Measurements from ENCODE around the gene ENTHD1.
A peak's percentile ranks its signal among the peaks of the same experiment; 100 is the strongest.
"Not testable (repeated sequence)": the region's sequence is repeated elsewhere in the genome, so short reads cannot be mapped to it uniquely, and the experiment has no call there.

ENTHD1 gene

GRCh38 chr22:39851606-39852315 lies 41.8 kb downstream of the ENTHD1 start:
- no peak for DNase-seq (ENCODE audit: extremely low read depth in 1 of 2, low read depth in 1 of 2)

- DNase-seq (ENCODE audit: extremely low read depth in 1 of 2, low read depth in 1 of 2), result no peak
Observed at GRCh38 chr22:39847477-39847876, 46.1 kb downstream of the ENTHD1 start.

- not testable (repeated sequence) for DNase-seq (ENCODE audit: extremely low read depth in 1 of 2, low read depth in 1 of 2)
Observed at GRCh38 chr22:39846539-39846938, 47.0 kb downstream of the ENTHD1 start.

- DNase-seq (ENCODE audit: extremely low read depth in 1 of 2, low read depth in 1 of 2), result no peak
Observed at GRCh38 chr22:39845529-39845928, 48.0 kb downstream of the ENTHD1 start.

- peak in 1 of 2 donors; percentile 20 for DNase-seq (ENCODE audit: extremely low read depth in 1 of 2, low read depth in 1 of 2)
Observed at GRCh38 chr22:39839917-39840510, 53.5 kb downstream of the ENTHD1 start.

- no peak for DNase-seq (ENCODE audit: extremely low read depth in 1 of 2, low read depth in 1 of 2)
Observed at GRCh38 chr22:39839204-39839603, 54.4 kb downstream of the ENTHD1 start.

GRCh38 chr22:39833610-39834009 lies 60.0 kb downstream of the ENTHD1 start:
- no peak for DNase-seq (ENCODE audit: extremely low read depth in 1 of 2, low read depth in 1 of 2)

- no peak for DNase-seq (ENCODE audit: extremely low read depth in 1 of 2, low read depth in 1 of 2)
Observed at GRCh38 chr22:39833093-39833492, 60.5 kb downstream of the ENTHD1 start.

- DNase-seq (ENCODE audit: extremely low read depth in 1 of 2, low read depth in 1 of 2), result no peak
Observed at GRCh38 chr22:39832627-39833074, 60.9 kb downstream of the ENTHD1 start.

GRCh38 chr22:39825661-39826102 lies 67.9 kb downstream of the ENTHD1 start:
- DNase-seq (ENCODE audit: extremely low read depth in 1 of 2, low read depth in 1 of 2), result no peak

GRCh38 chr22:39821008-39821407 lies 72.6 kb downstream of the ENTHD1 start:
- DNase-seq (ENCODE audit: extremely low read depth in 1 of 2, low read depth in 1 of 2), result no peak

- DNase-seq (ENCODE audit: extremely low read depth in 1 of 2, low read depth in 1 of 2), result no peak
Observed at GRCh38 chr22:39820256-39820655, 73.3 kb downstream of the ENTHD1 start.

GRCh38 chr22:39819429-39819828 lies 74.1 kb downstream of the ENTHD1 start:
- DNase-seq (ENCODE audit: extremely low read depth in 1 of 2, low read depth in 1 of 2), result no peak

- no peak for DNase-seq (ENCODE audit: extremely low read depth in 1 of 2, low read depth in 1 of 2)
Observed at GRCh38 chr22:39818094-39818493, 75.5 kb downstream of the ENTHD1 start.

GRCh38 chr22:39815932-39816331 lies 77.6 kb downstream of the ENTHD1 start:
- DNase-seq (ENCODE audit: extremely low read depth in 1 of 2, low read depth in 1 of 2), result no peak

GRCh38 chr22:39814899-39815298 lies 78.7 kb downstream of the ENTHD1 start:
- no peak for DNase-seq (ENCODE audit: extremely low read depth in 1 of 2, low read depth in 1 of 2)

- no peak for DNase-seq (ENCODE audit: extremely low read depth in 1 of 2, low read depth in 1 of 2)
Observed at GRCh38 chr22:39809772-39810557, 83.6 kb downstream of the ENTHD1 start.

GRCh38 chr22:39808081-39808480 lies 85.5 kb downstream of the ENTHD1 start:
- DNase-seq (ENCODE audit: extremely low read depth in 1 of 2, low read depth in 1 of 2), result peak; percentile 10 to 29

- no peak for DNase-seq (ENCODE audit: extremely low read depth in 1 of 2, low read depth in 1 of 2)
Observed at GRCh38 chr22:39806109-39806508, 87.5 kb downstream of the ENTHD1 start.

GRCh38 chr22:39805117-39805516 lies 88.4 kb downstream of the ENTHD1 start:
- DNase-seq (ENCODE audit: extremely low read depth in 1 of 2, low read depth in 1 of 2), result no peak

- DNase-seq (ENCODE audit: extremely low read depth in 1 of 2, low read depth in 1 of 2), result no peak
Observed at GRCh38 chr22:39802682-39803081, 90.9 kb downstream of the ENTHD1 start.
